SK-N-SH (cell line): Measurements from ENCODE around the gene PCBD1. TPM values are rescaled to one million over a fixed set of nuclear protein-coding genes. Genes with fewer than 3 reads are reported as not detected.

Experiments
- CTCF ChIA-PET: fragments of 300-600, 350-600 bp; formaldehyde crosslinking; extraction: SDS; loops from one replicate; lab custom pipeline; 2021; lab: Yijun Ruan, JAX
- POLR2A ChIA-PET: fragments of 350-600 bp; sonication (Branson Sonifier 250); formaldehyde crosslinking; extraction: SDS; loops from one replicate; lab custom pipeline; 2020; ENCODE audit warnings: antibody characterized with exemption, inconsistent platforms; lab: Yijun Ruan, JAX
- DNase-seq: peaks from one replicate; pipeline ENCODE4 v3.0.0; 2012
- H2AFZ ChIP-seq: fragments of 200-600 bp; sonication (generic); 2 replicates; pipeline ENCODE4 v1.8.1; 2016; ENCODE audit warnings: antibody characterized with exemption, mild to moderate bottlenecking, low read depth
- H3F3A ChIP-seq: fragments of 200-600 bp; sonication (generic); replicated peaks from 2 replicates; pipeline ENCODE3; 2016; ENCODE audit warnings: antibody characterized with exemption, mild to moderate bottlenecking; ENCODE audit not compliant: insufficient read depth
- H3K27ac ChIP-seq, 2 experiments: fragments of 200-500 bp in 1 of 2; fragments of 200-600 bp in 1 of 2; sonication (Bioruptor generic) in 1 of 2; sonication (generic), shearing (Covaris generic) in 1 of 2; 2 replicates each; pipeline versions ENCODE4 v1.5.1 to v1.6.1; 2014 to 2016; ENCODE audit warnings: low read depth in 2 of 2, inconsistent platforms in 1 of 2, low read length in 1 of 2, mild to moderate bottlenecking in 1 of 2, mixed read lengths in 1 of 2
- H3K27me3 ChIP-seq: fragments of 200-600 bp; sonication (generic), shearing (Covaris generic); 2 replicates; pipeline ENCODE4 v1.6.1; 2016; ENCODE audit warnings: mixed run types; ENCODE audit not compliant: insufficient read depth
- H3K36me3 ChIP-seq, 2 experiments: fragments of 200-500 bp in 1 of 2; fragments of 200-600 bp in 1 of 2; sonication (Bioruptor generic) in 1 of 2; sonication (generic) in 1 of 2; replicated peaks in 1 of 2; 2 replicates each; pipeline versions ENCODE3 to v1.5.1; 2014 to 2016; ENCODE audit warnings: low read length in 1 of 2, mild to moderate bottlenecking in 1 of 2; ENCODE audit not compliant: insufficient read depth in 2 of 2, control insufficient read depth in 1 of 2
- H3K4me1 ChIP-seq, 2 experiments: fragments of 200-500 bp in 1 of 2; fragments of 200-600 bp in 1 of 2; sonication (Bioruptor generic) in 1 of 2; sonication (generic), shearing (Covaris generic) in 1 of 2; 2 replicates each; pipeline versions ENCODE4 v1.5.1 to v1.6.1; 2014 to 2016; ENCODE audit warnings: low read depth in 1 of 2, low read length in 1 of 2, mixed run types in 1 of 2; ENCODE audit not compliant: insufficient read depth in 2 of 2, control insufficient read depth in 1 of 2
- H3K4me2 ChIP-seq: fragments of 200-600 bp; sonication (generic), shearing (Covaris generic); 2 replicates; pipeline ENCODE4 v1.6.1; 2017; ENCODE audit warnings: mixed run types
- H3K4me3 ChIP-seq, 2 experiments: fragments of 200-500 bp in 1 of 2; fragments of 200-600 bp in 1 of 2; sonication (Bioruptor generic) in 1 of 2; sonication (generic), shearing (Covaris generic) in 1 of 2; 2 replicates each; pipeline versions ENCODE4 v1.5.1 to v1.8.1; 2014 to 2016; ENCODE audit warnings: low read depth in 2 of 2, inconsistent platforms in 1 of 2, low read length in 1 of 2, mild to moderate bottlenecking in 1 of 2, mixed read lengths in 1 of 2, moderate library complexity in 1 of 2
- H3K79me2 ChIP-seq: fragments of 200-600 bp; sonication (generic); 2 replicates; pipeline ENCODE4 v1.8.1; 2017; ENCODE audit warnings: mild to moderate bottlenecking; ENCODE audit not compliant: insufficient read depth
- H3K9ac ChIP-seq: fragments of 200-600 bp; sonication (generic); 2 replicates; pipeline ENCODE4 v1.6.1; 2017; ENCODE audit warnings: mixed run types
- H3K9me2 ChIP-seq: fragments of 200-600 bp; sonication (generic); 2 replicates; pipeline ENCODE4 v1.6.1; 2017; ENCODE audit warnings: mixed run types
- H3K9me3 ChIP-seq: fragments of 200-600 bp; sonication (generic); 2 replicates; pipeline ENCODE4 v1.6.1; 2017; ENCODE audit warnings: mixed run types, mild to moderate bottlenecking, moderate library complexity
- H4K20me1 ChIP-seq: fragments of 200-600 bp; sonication (generic); 2 replicates; pipeline ENCODE4 v1.6.1; 2017; ENCODE audit warnings: mild to moderate bottlenecking, mixed run types; ENCODE audit not compliant: insufficient read depth
- CHD2 ChIP-seq: fragments of 150-350 bp; IDR thresholded peaks from 2 replicates; pipeline ENCODE4 v1.6.1; 2018; ENCODE audit warnings: low read length; ENCODE audit not compliant: partially characterized antibody
- EZH2phosphoT487 ChIP-seq: fragments of 200-600 bp; sonication (generic); IDR thresholded peaks from 2 replicates; pipeline ENCODE4 v1.6.1; 2017; ENCODE audit warnings: low read depth, mixed run types, mild to moderate bottlenecking, antibody characterized with exemption, moderate library complexity, borderline replicate concordance
- FOSL2 ChIP-seq: IDR thresholded peaks from 2 replicates; pipeline ENCODE4 v1.4.0; 2012; ENCODE audit warnings: low read depth, mild to moderate bottlenecking, moderate library complexity, borderline replicate concordance
- FOXM1 ChIP-seq: IDR thresholded peaks from 2 replicates; pipeline ENCODE4 v1.4.0; 2012; ENCODE audit warnings: low read depth, mild to moderate bottlenecking
- JUND ChIP-seq: IDR thresholded peaks from 2 replicates; pipeline ENCODE4 v1.4.0; 2012
- NRF1 ChIP-seq: IDR thresholded peaks from 2 replicates; pipeline ENCODE4 v1.6.1; 2012; ENCODE audit warnings: low read depth, mild to moderate bottlenecking, low read length
- POLR2AphosphoS5 ChIP-seq: IDR thresholded peaks from 2 replicates; pipeline ENCODE4 v1.6.1; 2012; ENCODE audit warnings: low read depth, low read length
- RCOR1 ChIP-seq: fragments of 150-350 bp; IDR thresholded peaks from 2 replicates; pipeline ENCODE4 v1.6.1; 2017; ENCODE audit warnings: antibody characterized with exemption, low read length
- REST ChIP-seq: IDR thresholded peaks from 2 replicates; pipeline ENCODE4 v1.6.1; 2012; ENCODE audit warnings: mild to moderate bottlenecking, low read depth, low read length, moderate library complexity
- RFX5 ChIP-seq: IDR thresholded peaks from 2 replicates; pipeline ENCODE4 v1.6.1; 2012; ENCODE audit warnings: mild to moderate bottlenecking, improper control_type of control experiment, low read length
- TAF1 ChIP-seq: IDR thresholded peaks from 2 replicates; pipeline ENCODE4 v1.6.1; 2012; ENCODE audit warnings: low read depth, mild to moderate bottlenecking, low read length, moderate library complexity, borderline replicate concordance
- TCF12 ChIP-seq: IDR thresholded peaks from 2 replicates; pipeline ENCODE4 v1.4.0; 2012
- USF1 ChIP-seq: IDR thresholded peaks from 2 replicates; pipeline ENCODE4 v1.4.0; 2012; ENCODE audit warnings: low read depth, borderline replicate concordance
- YY1 ChIP-seq: IDR thresholded peaks from 2 replicates; pipeline ENCODE4 v1.4.0; 2012; ENCODE audit warnings: low read depth, mild to moderate bottlenecking
- WGBS: methylation state at CpG from one replicate; pipeline ENCODE4 v1.1.6; 2017; ENCODE audit warnings: low lambda C conversion rate; 5-methylcytosine and 5-hydroxymethylcytosine counted together
- polyA plus RNA-seq, 3 experiments: library from polyadenylated mRNA; depleted of rRNA; stranded (reverse); fragments of >200 nt; gene quantifications; 2 replicates each; pipeline ENCODE4 v1.2.3, GENCODE V29; 2012
- TF ChIP-seq, protein P1 (sequence below): fragments of 150-350 bp; IDR thresholded peaks from 2 replicates; pipeline ENCODE4 v1.6.1; 2016; ENCODE audit warnings: mild to moderate bottlenecking, low read depth, low read length

PCBD1 gene
- polyA plus RNA-seq, 1 of the 3 experiments (the other 2 are of a cell fraction) = 112 TPM

DNA sequence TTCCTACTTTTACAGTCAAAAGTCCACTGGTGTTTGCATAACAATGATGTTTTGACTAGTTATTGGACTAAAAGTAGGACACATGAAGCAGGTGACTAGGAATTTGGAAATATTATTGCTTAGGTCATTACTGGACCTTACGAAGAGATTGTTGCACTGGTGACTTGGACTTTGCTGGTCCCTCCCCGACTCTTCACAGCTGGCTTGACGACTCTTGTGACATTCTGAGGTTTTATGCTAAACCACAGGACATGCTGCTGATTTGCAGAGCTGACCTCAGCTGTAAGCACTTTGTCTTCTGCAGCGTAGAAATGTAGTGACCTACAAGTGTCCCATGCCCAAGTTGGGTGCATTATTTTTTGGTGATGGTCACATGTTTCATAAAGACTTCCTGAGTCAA lies 21.9 kb downstream of the PCBD1 start (continued):
- TF ChIP-seq REST (no peak), POLR2AphosphoS5 (no peak), TCF12 (no peak), FOXM1 (no peak)
- TF ChIP-seq, protein P1, sequence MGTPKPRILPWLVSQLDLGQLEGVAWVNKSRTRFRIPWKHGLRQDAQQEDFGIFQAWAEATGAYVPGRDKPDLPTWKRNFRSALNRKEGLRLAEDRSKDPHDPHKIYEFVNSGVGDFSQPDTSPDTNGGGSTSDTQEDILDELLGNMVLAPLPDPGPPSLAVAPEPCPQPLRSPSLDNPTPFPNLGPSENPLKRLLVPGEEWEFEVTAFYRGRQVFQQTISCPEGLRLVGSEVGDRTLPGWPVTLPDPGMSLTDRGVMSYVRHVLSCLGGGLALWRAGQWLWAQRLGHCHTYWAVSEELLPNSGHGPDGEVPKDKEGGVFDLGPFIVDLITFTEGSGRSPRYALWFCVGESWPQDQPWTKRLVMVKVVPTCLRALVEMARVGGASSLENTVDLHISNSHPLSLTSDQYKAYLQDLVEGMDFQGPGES = no peak

- no peaks in the 10 kb centered on the region for H3K27me3 ChIP-seq
- no peak overlapping the region for H2AFZ ChIP-seq
- H3K9me3 ChIP-seq = no peaks in the 10 kb centered on the region
- H3K4me1 ChIP-seq = peaks cover 0 to 9% of the 10 kb centered on the region in 2 experiments; a peak in 2 of 4 replicates
- H3K27ac ChIP-seq = no peak overlapping the region
- no peak for DNase-seq
- TF ChIP-seq JUND (no peak), TCF12 (no peak), TAF1 (no peak), NRF1 (no peak), YY1 (no peak), RCOR1 (no peak), EZH2phosphoT487 (no peak), USF1 (no peak), FOSL2 (no peak), CHD2 (no peak), REST (no peak), RFX5 (no peak)
- TF ChIP-seq, protein P1 = no peak
- POLR2A ChIA-PET = no interaction called here
- WGBS = 94% methylated on average over 1 of the region's 1 CpG
- H3K79me2 ChIP-seq = no peaks in the 10 kb centered on the region
- H4K20me1 ChIP-seq = no peaks in the 10 kb centered on the region
- no peak overlapping the region for H3K4me2 ChIP-seq
- H3F3A ChIP-seq = no peaks in the 10 kb centered on the region
- CTCF ChIA-PET = interaction anchor here (0.7 to 1.2 kb wide), 5 partner anchors 14 to 316 kb away, joined by 3 to 5 read pairs (median 3); no protein-coding TSS in a partner anchor
- H3K4me3 ChIP-seq = no peak overlapping the region
- H3K9ac ChIP-seq = no peak overlapping the region
- peaks cover 42 to 47% of the 10 kb centered on the region in 2 experiments for H3K36me3 ChIP-seq
- H3K9me2 ChIP-seq = no peaks in the 10 kb centered on the region
Observed at GRCh38 chr10:70864935-70865334, 23.4 kb downstream of the PCBD1 start.
